Thyroid gland (tissue), 4 donors: ENCODE results near the gene HMGCLL1. TPM values are rescaled to one million over a fixed set of nuclear protein-coding genes. Genes with fewer than 3 reads are reported as not detected.

Source experiments
- DNase-seq, 2 donors: peaks; one replicate each; pipeline ENCODE4 v3.0.0-alpha.2; 2019
- H3K27ac ChIP-seq, 3 donors: fragments of 200-600 bp; sonication (generic); 1 replicate in 2 of 3; 2 replicates in 1 of 3; pipeline ENCODE4 v1.5.1; 2016 to 2019; ENCODE audit warnings: mild to moderate bottlenecking in 1 of 3, moderate library complexity in 1 of 3
- H3K27me3 ChIP-seq: fragments of 200-600 bp; sonication (generic); one replicate; pipeline ENCODE4 v1.5.1; 2019
- H3K36me3 ChIP-seq, 2 donors: fragments of 200-600 bp; sonication (generic); one replicate each; pipeline ENCODE4 v1.5.1; 2016 to 2019
- H3K4me1 ChIP-seq, 2 donors: fragments of 200-600 bp; sonication (generic); one replicate each; pipeline ENCODE4 v1.5.1; 2017 to 2019
- H3K4me3 ChIP-seq, 3 donors: fragments of 200-600 bp; sonication (generic); replicated peaks in 1 of 3; 1 replicate in 2 of 3; 2 replicates in 1 of 3; pipeline ENCODE4 v1.5.1; 2016; ENCODE audit warnings: mild to moderate bottlenecking in 1 of 3
- H3K9me3 ChIP-seq: fragments of 200-600 bp; sonication (generic); one replicate; pipeline ENCODE4 v1.5.1; 2017
- POLR2A ChIP-seq, 2 donors: fragments of 450-650 bp; IDR thresholded peaks; one replicate each; pipeline ENCODE4 v1.6.1; 2017; ENCODE audit warnings: antibody characterized with exemption in 2 of 2, mild to moderate bottlenecking in 2 of 2, moderate library complexity in 1 of 2
- whole genome bisulfite sequencing, 2 donors: methylation state at CpG; one replicate each; pipeline ENCODE4 v1.1.5; 2017; 5-methylcytosine and 5-hydroxymethylcytosine counted together
- intact Hi-C: fragments of 100-400 bp; cut with DNase I; formaldehyde crosslinking; loops from one replicate; pipeline ENCODE4 v1.15.1; 2023
- total RNA-seq, 4 donors: library from RNA; depleted of rRNA; stranded (reverse); fragments of >200 nt; gene quantifications; one replicate each; pipeline ENCODE4 v1.2.3, GENCODE V29; 2016
- TF ChIP-seq, protein P1 (sequence below), 6 experiments: fragments of 200-600 bp in 3 of 6; fragments of 450-650 bp in 3 of 6; sonication (generic) in 3 of 6; IDR thresholded peaks; one replicate each; pipeline ENCODE4 v1.5.1; 2016 to 2019; ENCODE audit warnings: antibody characterized with exemption in 6 of 6, mild to moderate bottlenecking in 2 of 6, inconsistent platforms in 1 of 6, moderate library complexity in 1 of 6

Gene HMGCLL1
- total RNA-seq: 1 to 10 TPM in 3 of 4 donors, under 1 TPM in 1; 0.25 to 2.1 (median 1.1) TPM

GRCh38 chr6:55578537-55579363 is at the start of gene HMGCLL1:
HMGCLL1 (minus strand) TSS chr6:55579192; CDS start chr6:55579055, 137 bp downstream.
- Histone ChIP-seq H3K27me3 (no peaks in the 10 kb centered on the region), H3K4me1 (no peaks in the 10 kb centered on the region), H3K4me3 (no peak within 1 kb of the TSS), H3K9me3 (no peaks in the 10 kb centered on the region), H3K27ac (no peak within 1 kb of the TSS), H3K36me3 (no peaks in the 10 kb centered on the region)
- intact Hi-C loops: no loop called here
- 6 to 10% methylated on average over 37 of the region's 49 CpGs for WGBS, 2 donors
- TF ChIP-seq, protein P1, sequence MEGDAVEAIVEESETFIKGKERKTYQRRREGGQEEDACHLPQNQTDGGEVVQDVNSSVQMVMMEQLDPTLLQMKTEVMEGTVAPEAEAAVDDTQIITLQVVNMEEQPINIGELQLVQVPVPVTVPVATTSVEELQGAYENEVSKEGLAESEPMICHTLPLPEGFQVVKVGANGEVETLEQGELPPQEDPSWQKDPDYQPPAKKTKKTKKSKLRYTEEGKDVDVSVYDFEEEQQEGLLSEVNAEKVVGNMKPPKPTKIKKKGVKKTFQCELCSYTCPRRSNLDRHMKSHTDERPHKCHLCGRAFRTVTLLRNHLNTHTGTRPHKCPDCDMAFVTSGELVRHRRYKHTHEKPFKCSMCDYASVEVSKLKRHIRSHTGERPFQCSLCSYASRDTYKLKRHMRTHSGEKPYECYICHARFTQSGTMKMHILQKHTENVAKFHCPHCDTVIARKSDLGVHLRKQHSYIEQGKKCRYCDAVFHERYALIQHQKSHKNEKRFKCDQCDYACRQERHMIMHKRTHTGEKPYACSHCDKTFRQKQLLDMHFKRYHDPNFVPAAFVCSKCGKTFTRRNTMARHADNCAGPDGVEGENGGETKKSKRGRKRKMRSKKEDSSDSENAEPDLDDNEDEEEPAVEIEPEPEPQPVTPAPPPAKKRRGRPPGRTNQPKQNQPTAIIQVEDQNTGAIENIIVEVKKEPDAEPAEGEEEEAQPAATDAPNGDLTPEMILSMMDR (IDR thresholded peaks at IDR 0.05): no peak
- TF ChIP-seq POLR2A (IDR thresholded peaks at IDR 0.05): no peak
- peak; percentile 4 to 12 for DNase-seq

DNA sequence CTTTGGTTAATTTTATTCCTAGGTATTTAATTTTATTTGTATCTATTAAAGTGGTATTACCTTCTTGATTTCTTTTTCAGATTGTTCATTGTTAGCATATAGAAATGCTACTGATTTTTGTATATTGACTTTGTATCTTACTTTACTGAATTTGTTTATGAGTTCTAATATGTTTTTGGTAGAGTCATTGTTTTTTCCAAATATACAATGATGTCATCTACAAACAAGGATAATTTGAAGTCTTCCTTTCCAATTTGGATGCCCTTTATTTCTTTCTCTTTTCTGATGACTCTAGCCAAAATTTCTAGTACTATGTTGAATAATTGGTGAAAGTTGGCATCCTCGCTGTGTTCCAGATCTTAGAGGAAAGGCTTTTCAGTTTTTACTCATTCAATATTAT is 43.0 kb upstream of the HMGCLL1 start:
- H3K27ac ChIP-seq: no peak overlapping the region
- H3K4me1 ChIP-seq: no peaks in the 10 kb centered on the region
- TF ChIP-seq, protein P1 (IDR thresholded peaks at IDR 0.05): no peak
- no peak for TF ChIP-seq POLR2A (IDR thresholded peaks at IDR 0.05)
- DNase-seq: no peak
- intact Hi-C loops: no loop called here
- no peaks in the 10 kb centered on the region for H3K27me3 ChIP-seq
- H3K4me3 ChIP-seq: no peak overlapping the region
- WGBS, 2 donors: 97 to 98% methylated on average over 1 of the region's 1 CpG
- no peaks in the 10 kb centered on the region for H3K36me3 ChIP-seq
- H3K9me3 ChIP-seq: no peaks in the 10 kb centered on the region

DNA sequence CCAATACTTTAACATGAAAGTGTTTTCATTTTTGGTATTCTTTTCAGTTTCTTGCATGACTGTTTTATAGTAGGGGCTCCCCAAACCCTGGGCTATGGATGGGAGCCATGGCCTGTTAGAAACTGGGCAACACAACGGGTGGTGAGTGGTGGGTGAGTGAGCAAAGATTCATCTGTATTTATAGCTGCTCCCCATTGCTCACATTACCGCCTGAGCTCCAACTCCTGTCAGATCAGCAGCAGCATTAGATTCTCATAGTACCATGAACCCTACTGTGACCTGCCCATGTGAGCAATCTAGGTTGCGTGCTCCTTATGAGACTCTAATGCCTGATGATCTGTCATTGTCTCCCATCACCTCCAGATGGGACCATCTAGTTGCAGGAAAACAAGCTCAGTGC is 42.3 kb upstream of the HMGCLL1 start:
- no peak overlapping the region for H3K4me3 ChIP-seq
- H3K27ac ChIP-seq: no peak overlapping the region
- no peaks in the 10 kb centered on the region for H3K27me3 ChIP-seq
- intact Hi-C loops: no loop called here
- no peaks in the 10 kb centered on the region for H3K9me3 ChIP-seq
- TF ChIP-seq, protein P1 (IDR thresholded peaks at IDR 0.05): no peak
- TF ChIP-seq POLR2A (IDR thresholded peaks at IDR 0.05): no peak
- no peak for DNase-seq
- no peaks in the 10 kb centered on the region for H3K36me3 ChIP-seq
- H3K4me1 ChIP-seq: no peaks in the 10 kb centered on the region
- 91 to 94% methylated on average over 3 of the region's 3 CpGs for WGBS, 2 donors

- Histone ChIP-seq H3K36me3 (no peaks in the 10 kb centered on the region), H3K9me3 (no peaks in the 10 kb centered on the region), H3K4me3 (no peak overlapping the region), H3K27me3 (no peaks in the 10 kb centered on the region), H3K27ac (no peak overlapping the region), H3K4me1 (no peaks in the 10 kb centered on the region)
- WGBS, 2 donors: 88 to 90% methylated on average over 5 of the region's 5 CpGs
- no peak for DNase-seq
- TF ChIP-seq, protein P1 (IDR thresholded peaks at IDR 0.05): peak in 1 of 6 experiments; percentile 21
- TF ChIP-seq POLR2A (IDR thresholded peaks at IDR 0.05): no peak
- intact Hi-C loops: no loop called here
Observed at GRCh38 chr6:55617272-55617671, 38.3 kb upstream of the HMGCLL1 start.

GRCh38 chr6:55604021-55604420 is 25.0 kb upstream of the HMGCLL1 start:
- no peaks in the 10 kb centered on the region for H3K4me1 ChIP-seq
- intact Hi-C loops: no loop called here

More at GRCh38 chr6:55604021-55604420, 25.0 kb upstream of the HMGCLL1 start:
- H3K4me3 ChIP-seq: no peak overlapping the region
- H3K27me3 ChIP-seq: no peaks in the 10 kb centered on the region
- H3K36me3 ChIP-seq: no peaks in the 10 kb centered on the region
- H3K27ac ChIP-seq: no peak overlapping the region
- no peak for TF ChIP-seq POLR2A (IDR thresholded peaks at IDR 0.05)
- TF ChIP-seq, protein P1 (IDR thresholded peaks at IDR 0.05): no peak
- no peak for DNase-seq
- no peaks in the 10 kb centered on the region for H3K9me3 ChIP-seq
